Activated CD8-positive, alpha-beta memory T cell treated with anti-CD3 and anti-CD28 coated beads, Interleukin-2, amount 10 ng/mL, durations not matched to agents 7 days and 5 days (primary cell): ENCODE data around the gene GPRC6A. TPM values are rescaled to one million over a fixed set of nuclear protein-coding genes. Genes with fewer than 3 reads are reported as not detected.
A peak's percentile ranks its signal among the peaks of the same experiment; 100 is the strongest.
"Not testable (repeated sequence)": the region's sequence is repeated elsewhere in the genome, so short reads cannot be mapped to it uniquely, and the experiment has no call there.

Source experiments
- ATAC-seq: fragments of 150-1000 bp; cut with Tn5 transposase; one replicate; pipeline ENCODE4 v1.10.0; 2021; ENCODE audit warnings: moderate library complexity
- CTCF ChIA-PET: fragments of 350-600 bp; sonication (Branson Sonifier 250); formaldehyde crosslinking; loops from one replicate; lab custom pipeline; 2021; ENCODE audit warnings: antibody characterized with exemption; lab: Charles Lee
- DNase-seq: peaks from one replicate; pipeline ENCODE4 v3.0.0-alpha.2; 2020
- H3K27ac Mint-ChIP-seq: one replicate; pipeline ENCODE4 v1.8.0; 2021; ENCODE audit warnings: mild to moderate bottlenecking, mixed read lengths
- H3K27me3 Mint-ChIP-seq: one replicate; pipeline ENCODE4 v1.8.0; 2021; ENCODE audit warnings: mixed read lengths
- H3K36me3 Mint-ChIP-seq: one replicate; pipeline ENCODE4 v1.8.0; 2021; ENCODE audit warnings: mild to moderate bottlenecking, mixed read lengths
- H3K4me1 Mint-ChIP-seq: one replicate; pipeline ENCODE4 v1.8.0; 2021; ENCODE audit warnings: mixed read lengths
- H3K4me3 Mint-ChIP-seq: one replicate; pipeline ENCODE4 v1.8.0; 2021; ENCODE audit warnings: mild to moderate bottlenecking, moderate library complexity, mixed read lengths
- H3K9me3 Mint-ChIP-seq: one replicate; pipeline ENCODE4 v1.8.0; 2022; ENCODE audit warnings: low read depth, mixed read lengths
- total RNA-seq, 2 experiments: library from RNA; stranded (reverse); gene quantifications; one replicate each; pipeline ENCODE4 v1.2.3, GENCODE V29; 2021

GPRC6A gene
- not detected for total RNA-seq

- no peaks in the 10 kb centered on the region for H3K36me3 Mint-ChIP-seq
- no peaks in the 10 kb centered on the region for H3K27me3 Mint-ChIP-seq
- ATAC-seq = no peak
- H3K4me1 Mint-ChIP-seq = no peaks in the 10 kb centered on the region
- CTCF ChIA-PET = no interaction called here
- H3K9me3 Mint-ChIP-seq = no peaks in the 10 kb centered on the region
- H3K27ac Mint-ChIP-seq = no peak within 1 kb of the TSS
- no peak for DNase-seq
- H3K4me3 Mint-ChIP-seq = no peak within 1 kb of the TSS
Measured at GRCh38 chr6:116828983-116829382, at the start of gene GPRC6A. GPRC6A (minus strand) TSS chr6:116829083; CDS start chr6:116829013, 70 bp downstream.

- H3K36me3 Mint-ChIP-seq = no peaks in the 10 kb centered on the region
- DNase-seq = no peak
- H3K4me1 Mint-ChIP-seq = peaks cover 10% of the 10 kb centered on the region
- ATAC-seq = no peak
- peaks cover 33% of the 10 kb centered on the region for H3K27me3 Mint-ChIP-seq
- CTCF ChIA-PET = no interaction called here
- no peaks in the 10 kb centered on the region for H3K9me3 Mint-ChIP-seq
- no peak overlapping the region for H3K4me3 Mint-ChIP-seq
- no peak overlapping the region for H3K27ac Mint-ChIP-seq
Measured at GRCh38 chr6:116877743-116878142, 48.9 kb upstream of the GPRC6A start.

- H3K27me3 Mint-ChIP-seq = peaks cover 33% of the 10 kb centered on the region
- H3K4me3 Mint-ChIP-seq = no peak within 1 kb of the TSS
- peak; percentile 30 for ATAC-seq
- no peaks in the 10 kb centered on the region for H3K9me3 Mint-ChIP-seq
- H3K27ac Mint-ChIP-seq = no peak within 1 kb of the TSS
- H3K4me1 Mint-ChIP-seq = peaks cover 10% of the 10 kb centered on the region
- CTCF ChIA-PET = no interaction called here
- no peak for DNase-seq
- H3K36me3 Mint-ChIP-seq = no peaks in the 10 kb centered on the region
Measured at GRCh38 chr6:116876635-116877611, 48.0 kb upstream of the GPRC6A start, which contains the start of gene RFX6. RFX6 (plus strand) TSS chr6:116877242; CDS start chr6:116877276, 34 bp downstream.

GRCh38 chr6:116876107-116876506 lies 47.2 kb upstream of the GPRC6A start:
- Mint-ChIP-seq H3K9me3 (no peaks in the 10 kb centered on the region), H3K36me3 (no peaks in the 10 kb centered on the region), H3K27me3 (peaks cover 33% of the 10 kb centered on the region), H3K27ac (no peak overlapping the region), H3K4me1 (peaks cover 10% of the 10 kb centered on the region), H3K4me3 (no peak overlapping the region)
- DNase-seq = no peak
- CTCF ChIA-PET = no interaction called here
- no peak for ATAC-seq

GRCh38 chr6:116872771-116873170 lies 43.9 kb upstream of the GPRC6A start:
- no peak overlapping the region for H3K4me3 Mint-ChIP-seq
- peaks cover 28% of the 10 kb centered on the region for H3K27me3 Mint-ChIP-seq
- ATAC-seq (no peak), DNase-seq (no peak)
- no peaks in the 10 kb centered on the region for H3K36me3 Mint-ChIP-seq
- H3K9me3 Mint-ChIP-seq = no peaks in the 10 kb centered on the region
- peaks cover 9% of the 10 kb centered on the region for H3K4me1 Mint-ChIP-seq
- no peak overlapping the region for H3K27ac Mint-ChIP-seq
- CTCF ChIA-PET = no interaction called here

- H3K27ac Mint-ChIP-seq = no peak overlapping the region
- H3K27me3 Mint-ChIP-seq = no peaks in the 10 kb centered on the region
- H3K4me1 Mint-ChIP-seq = peaks cover 6% of the 10 kb centered on the region
- H3K9me3 Mint-ChIP-seq = no peaks in the 10 kb centered on the region
- no peaks in the 10 kb centered on the region for H3K36me3 Mint-ChIP-seq
- no peak for ATAC-seq
- CTCF ChIA-PET = no interaction called here
- H3K4me3 Mint-ChIP-seq = no peak overlapping the region
- no peak for DNase-seq
Measured at GRCh38 chr6:116866281-116866871, 37.5 kb upstream of the GPRC6A start.

GRCh38 chr6:116859264-116859663 lies 30.4 kb upstream of the GPRC6A start:
- CTCF ChIA-PET = no interaction called here
- H3K27me3 Mint-ChIP-seq = no peaks in the 10 kb centered on the region
- no peak overlapping the region for H3K4me3 Mint-ChIP-seq
- H3K4me1 Mint-ChIP-seq = no peaks in the 10 kb centered on the region
- peaks cover 10% of the 10 kb centered on the region for H3K9me3 Mint-ChIP-seq
- ATAC-seq (no peak), DNase-seq (no peak)
- no peak overlapping the region for H3K27ac Mint-ChIP-seq
- no peaks in the 10 kb centered on the region for H3K36me3 Mint-ChIP-seq

- DNase-seq = no peak
- Mint-ChIP-seq H3K27me3 (no peaks in the 10 kb centered on the region), H3K9me3 (peaks cover 10% of the 10 kb centered on the region), H3K36me3 (no peaks in the 10 kb centered on the region), H3K4me1 (no peaks in the 10 kb centered on the region), H3K4me3 (no peak overlapping the region), H3K27ac (no peak overlapping the region)
- CTCF ChIA-PET = no interaction called here
- ATAC-seq = no peak
Measured at GRCh38 chr6:116858060-116858459, 29.2 kb upstream of the GPRC6A start.

GRCh38 chr6:116847227-116847626 lies 18.3 kb upstream of the GPRC6A start:
- no peaks in the 10 kb centered on the region for H3K36me3 Mint-ChIP-seq
- DNase-seq = no peak
- no peaks in the 10 kb centered on the region for H3K4me1 Mint-ChIP-seq
- H3K27ac Mint-ChIP-seq = no peak overlapping the region
- CTCF ChIA-PET = interaction anchor here (1.0 to 1.2 kb wide), 2 partner anchors 32 to 312 kb away, joined by 3 read pairs; no protein-coding TSS in a partner anchor
- ATAC-seq = peak; percentile 27
- H3K4me3 Mint-ChIP-seq = no peak overlapping the region
- peaks cover 3% of the 10 kb centered on the region for H3K9me3 Mint-ChIP-seq
- peaks cover 9% of the 10 kb centered on the region for H3K27me3 Mint-ChIP-seq

GRCh38 chr6:116842459-116842858 lies 13.6 kb upstream of the GPRC6A start:
- Mint-ChIP-seq H3K4me3 (no peak overlapping the region), H3K27me3 (peaks cover 7% of the 10 kb centered on the region), H3K36me3 (no peaks in the 10 kb centered on the region), H3K27ac (no peak overlapping the region), H3K4me1 (no peaks in the 10 kb centered on the region), H3K9me3 (no peaks in the 10 kb centered on the region)
- no peak for ATAC-seq
- CTCF ChIA-PET = no interaction called here
- no peak for DNase-seq

- DNase-seq (no peak), ATAC-seq (no peak)
- Mint-ChIP-seq H3K27me3 (peaks cover 6% of the 10 kb centered on the region), H3K4me3 (no peak overlapping the region), H3K27ac (no peak overlapping the region), H3K36me3 (no peaks in the 10 kb centered on the region), H3K4me1 (no peaks in the 10 kb centered on the region), H3K9me3 (no peaks in the 10 kb centered on the region)
- CTCF ChIA-PET = no interaction called here
Measured at GRCh38 chr6:116840091-116840490, 11.2 kb upstream of the GPRC6A start.

- DNase-seq (no peak), ATAC-seq (no peak)
- H3K4me1 Mint-ChIP-seq = no peaks in the 10 kb centered on the region
- H3K9me3 Mint-ChIP-seq = no peaks in the 10 kb centered on the region
- no peak overlapping the region for H3K4me3 Mint-ChIP-seq
- H3K36me3 Mint-ChIP-seq = no peaks in the 10 kb centered on the region
- peaks cover 2% of the 10 kb centered on the region for H3K27me3 Mint-ChIP-seq
- CTCF ChIA-PET = no interaction called here
- no peak overlapping the region for H3K27ac Mint-ChIP-seq
Measured at GRCh38 chr6:116836606-116837342, 7.9 kb upstream of the GPRC6A start.

- H3K4me3 Mint-ChIP-seq, H3K36me3 Mint-ChIP-seq, H3K9me3 Mint-ChIP-seq, H3K27me3 Mint-ChIP-seq, ATAC-seq, H3K4me1 Mint-ChIP-seq, H3K27ac Mint-ChIP-seq, DNase-seq: not testable (repeated sequence)
- CTCF ChIA-PET = interaction anchor here (1.0 kb wide), 1 partner anchor 12 kb away, joined by 3 read pairs; no protein-coding TSS in a partner anchor
Measured at GRCh38 chr6:116834526-116834925, 5.6 kb upstream of the GPRC6A start.
